ENCODE data around the gene RAB17. TPM values are rescaled to one million over a fixed set of nuclear protein-coding genes. Genes with fewer than 3 reads are reported as not detected.

Gene RAB17
- total and polyA plus RNA-seq, 2 donors from 2014 or later: 59.1 to 151 TPM

GRCh38 chr2:237631007-237631785 is 40.7 kb upstream of the RAB17 start:
- no peak for TF ChIP-seq CTCF (IDR thresholded peaks at IDR 0.05; ENCODE audit: borderline replicate concordance, extremely low read depth, insufficient read depth)
- H3K4me3 ChIP-seq (ENCODE audit: low read length in 3 of 3): no peak overlapping the region
- H3K9me3 ChIP-seq (ENCODE audit: control insufficient read depth in 2 of 3, insufficient read depth in 1 of 3, low read length in 3 of 3): peaks cover 0 to 11% (median 0%) of the 10 kb centered on the region in 3 donors
- no peak overlapping the region for H3K9ac ChIP-seq (ENCODE audit: low read length in 3 of 3)
- DNase-seq (peak; percentile 47 to 84 (median 54)), FAIRE-seq (no peak)
- H3K27ac ChIP-seq (ENCODE audit: low read depth in 2 of 2, low read length in 2 of 2): peak overlapping the region; percentile 79 to 83
- no peaks in the 10 kb centered on the region for H3K36me3 ChIP-seq (ENCODE audit: control insufficient read depth in 2 of 3, insufficient read depth in 3 of 3, low read length in 3 of 3)
- H3K4me1 ChIP-seq (ENCODE audit: control insufficient read depth in 2 of 3, insufficient read depth in 2 of 3, low read depth in 1 of 3, low read length in 3 of 3): peaks cover 2 to 24% (median 18%) of the 10 kb centered on the region in 3 donors
- H3K27me3 ChIP-seq (ENCODE audit: control insufficient read depth, insufficient read depth, low read length): no peaks in the 10 kb centered on the region
- intact Hi-C loops (cut with DNase I): no loop called here

GRCh38 chr2:237630216-237631000 is 39.9 kb upstream of the RAB17 start:
- intact Hi-C loops (cut with DNase I): no loop called here
- Histone ChIP-seq H3K9ac (ENCODE audit: low read length in 3 of 3) (no peak overlapping the region), H3K36me3 (ENCODE audit: control insufficient read depth in 2 of 3, insufficient read depth in 3 of 3, low read length in 3 of 3) (no peaks in the 10 kb centered on the region), H3K27me3 (ENCODE audit: control insufficient read depth, insufficient read depth, low read length) (no peaks in the 10 kb centered on the region), H3K9me3 (ENCODE audit: control insufficient read depth in 2 of 3, insufficient read depth in 1 of 3, low read length in 3 of 3) (peaks cover 0 to 11% (median 0%) of the 10 kb centered on the region in 3 donors), H3K4me1 (ENCODE audit: control insufficient read depth in 2 of 3, insufficient read depth in 2 of 3, low read depth in 1 of 3, low read length in 3 of 3) (peaks cover 2 to 25% (median 24%) of the 10 kb centered on the region in 3 donors), H3K4me3 (ENCODE audit: low read length in 3 of 3) (no peak overlapping the region), H3K27ac (ENCODE audit: low read depth in 2 of 2, low read length in 2 of 2) (peak overlapping the region; percentile 79 to 83)
- no peak for TF ChIP-seq CTCF (IDR thresholded peaks at IDR 0.05; ENCODE audit: borderline replicate concordance, extremely low read depth, insufficient read depth)
- FAIRE-seq (no peak), DNase-seq (no peak)

GRCh38 chr2:237629739-237630138 is 39.2 kb upstream of the RAB17 start:
- FAIRE-seq: no peak
- Histone ChIP-seq H3K4me1 (ENCODE audit: control insufficient read depth in 2 of 3, insufficient read depth in 2 of 3, low read depth in 1 of 3, low read length in 3 of 3) (peaks cover 2 to 26% (median 24%) of the 10 kb centered on the region in 3 donors), H3K36me3 (ENCODE audit: control insufficient read depth in 2 of 3, insufficient read depth in 3 of 3, low read length in 3 of 3) (no peaks in the 10 kb centered on the region), H3K27ac (ENCODE audit: low read depth in 2 of 2, low read length in 2 of 2) (no peak overlapping the region), H3K9ac (ENCODE audit: low read length in 3 of 3) (no peak overlapping the region), H3K9me3 (ENCODE audit: control insufficient read depth in 2 of 3, insufficient read depth in 1 of 3, low read length in 3 of 3) (peaks cover 0 to 7% (median 0%) of the 10 kb centered on the region in 3 donors), H3K4me3 (ENCODE audit: low read length in 3 of 3) (no peak overlapping the region), H3K27me3 (ENCODE audit: control insufficient read depth, insufficient read depth, low read length) (no peaks in the 10 kb centered on the region)
- no peak for TF ChIP-seq CTCF (IDR thresholded peaks at IDR 0.05; ENCODE audit: borderline replicate concordance, extremely low read depth, insufficient read depth)
- DNase-seq: no peak
- intact Hi-C loops (cut with DNase I): no loop called here

Measured in kidney (tissue), 14 donors.